HG03439 (cell line): ENCODE results near the gene BTG4.

Source experiments
- ATAC-seq: cut with Tn5 transposase; IDR thresholded peaks from one replicate; pipeline ENCODE4 v1.9.1; 2021; ENCODE audit warnings: mild to moderate bottlenecking, moderate library complexity; ENCODE audit not compliant: unreplicated experiment

BTG4 gene

GRCh38 chr11:111512296-111513239, at the start of gene BTG4:
Gene BTG4, minus strand, starts transcription at chr11:111512386. Its CDS starts 13,610 bp downstream, at chr11:111498776.
- ATAC-seq = no peak

- ATAC-seq = no peak
Observed at GRCh38 chr11:111561791-111562325, 49.7 kb upstream of the BTG4 start.

GRCh38 chr11:111561306-111561705, 49.1 kb upstream of the BTG4 start:
- ATAC-seq = no peak

GRCh38 chr11:111560800-111561199, 48.6 kb upstream of the BTG4 start:
- ATAC-seq = no peak

- no peak for ATAC-seq
Observed at GRCh38 chr11:111559800-111560464, 47.7 kb upstream of the BTG4 start.

- ATAC-seq = no peak
Observed at GRCh38 chr11:111557425-111558111, 45.4 kb upstream of the BTG4 start.

GRCh38 chr11:111555255-111555654, 43.1 kb upstream of the BTG4 start:
- ATAC-seq = no peak

GRCh38 chr11:111554532-111554931, 42.3 kb upstream of the BTG4 start:
- ATAC-seq = no peak

GRCh38 chr11:111550258-111550657, 38.1 kb upstream of the BTG4 start:
- no peak for ATAC-seq

- ATAC-seq = no peak
Observed at GRCh38 chr11:111549869-111550203, 37.6 kb upstream of the BTG4 start.

GRCh38 chr11:111549196-111549868, 37.1 kb upstream of the BTG4 start:
- ATAC-seq = no peak

GRCh38 chr11:111548525-111548924, 36.3 kb upstream of the BTG4 start:
- no peak for ATAC-seq

- ATAC-seq = no peak
Observed at GRCh38 chr11:111542606-111543275, 30.6 kb upstream of the BTG4 start.

GRCh38 chr11:111541254-111542061, 29.3 kb upstream of the BTG4 start:
- no peak for ATAC-seq

GRCh38 chr11:111540937-111541253, 28.7 kb upstream of the BTG4 start:
- no peak for ATAC-seq

- no peak for ATAC-seq
Observed at GRCh38 chr11:111540114-111540936, 28.1 kb upstream of the BTG4 start, which contains the start of gene LAYN. Gene LAYN, plus strand, starts transcription at chr11:111540720. Its CDS starts 124 bp downstream, at chr11:111540844.

GRCh38 chr11:111539426-111540113, 27.4 kb upstream of the BTG4 start:
- no peak for ATAC-seq
